Upper lobe of left lung (tissue), 6 donors: ENCODE results near the gene PDE4D. TPM values are rescaled to one million over a fixed set of nuclear protein-coding genes. Genes with fewer than 3 reads are reported as not detected.

Experiments
- ATAC-seq, 2 donors: fragments of 200-7000 bp; cut with Tn5 transposase; one replicate each; pipeline ENCODE4 v1.9.1; 2022; ENCODE audit warnings: mild to moderate bottlenecking in 2 of 2, moderate library complexity in 2 of 2; ENCODE audit not compliant: low FRiP score in 2 of 2
- DNase-seq, 2 donors: peaks; one replicate each; pipeline ENCODE4 v3.0.0-alpha.2; 2019 to 2020
- H3K27ac ChIP-seq, 4 donors: fragments of 200-600 bp; sonication (generic); one replicate each; pipeline ENCODE4 v1.5.1; 2016 to 2019
- H3K27me3 ChIP-seq, 4 donors: fragments of 200-600 bp; sonication (generic); one replicate each; pipeline ENCODE4 v1.5.1; 2017 to 2019
- H3K36me3 ChIP-seq, 4 donors: fragments of 200-600 bp; sonication (generic); one replicate each; pipeline ENCODE4 v1.5.1; 2016 to 2019
- H3K4me1 ChIP-seq, 4 donors: fragments of 200-600 bp; sonication (generic); one replicate each; pipeline ENCODE4 v1.5.1; 2018 to 2019
- H3K4me3 ChIP-seq, 4 donors: fragments of 200-600 bp; sonication (generic); one replicate each; pipeline ENCODE4 v1.5.1; 2017 to 2019; ENCODE audit warnings: mild to moderate bottlenecking in 2 of 4, moderate library complexity in 1 of 4
- H3K9me3 ChIP-seq, 4 donors: fragments of 200-600 bp; sonication (generic); one replicate each; pipeline ENCODE4 v1.5.1; 2018 to 2019
- EP300 ChIP-seq, 4 donors: sonication (generic); formaldehyde crosslinking; IDR thresholded peaks; one replicate each; pipeline ENCODE4 v1.5.1; 2017; ENCODE audit warnings: antibody characterized with exemption in 4 of 4, control low read depth in 2 of 4
- POLR2A ChIP-seq, 4 donors: fragments of 450-650 bp; IDR thresholded peaks; one replicate each; pipeline ENCODE4 v1.5.1; 2016 to 2017; ENCODE audit warnings: antibody characterized with exemption in 4 of 4, mild to moderate bottlenecking in 2 of 4
- POLR2AphosphoS5 ChIP-seq, 2 donors: sonication (generic); formaldehyde crosslinking; IDR thresholded peaks; one replicate each; pipeline ENCODE4 v1.5.1; 2017; ENCODE audit warnings: antibody characterized with exemption in 2 of 2
- whole genome bisulfite sequencing, 2 donors: methylation state at CpG; one replicate each; pipeline ENCODE4 v1.1.5; 2017 to 2018; 5-methylcytosine and 5-hydroxymethylcytosine counted together
- total RNA-seq, 6 donors: library from RNA; depleted of rRNA in 4 of 6; stranded (reverse); fragments of >200 nt in 4 of 6; gene quantifications; one replicate each; pipeline versions ENCODE4 v1.1.0 to v1.2.1, GENCODE V29; 2016 to 2021
- TF ChIP-seq, protein P1 (sequence below), 6 experiments: fragments of 450-650 bp in 4 of 6; fragments of 200-600 bp in 2 of 6; sonication (generic) in 2 of 6; IDR thresholded peaks; one replicate each; pipeline ENCODE4 v1.5.1; 2016 to 2019; ENCODE audit warnings: antibody characterized with exemption in 6 of 6
- donor health status: DM: no; HTN: no; CAD: no; lungs with moderate emphysema.
- donor health status: DM: no; HTN: yes; CAD: no; lungs with severe emphysema.

Gene PDE4D
- total RNA-seq, 6 donors from 2014 or later: 50.4 to 188 (median 84.0) TPM

DNA sequence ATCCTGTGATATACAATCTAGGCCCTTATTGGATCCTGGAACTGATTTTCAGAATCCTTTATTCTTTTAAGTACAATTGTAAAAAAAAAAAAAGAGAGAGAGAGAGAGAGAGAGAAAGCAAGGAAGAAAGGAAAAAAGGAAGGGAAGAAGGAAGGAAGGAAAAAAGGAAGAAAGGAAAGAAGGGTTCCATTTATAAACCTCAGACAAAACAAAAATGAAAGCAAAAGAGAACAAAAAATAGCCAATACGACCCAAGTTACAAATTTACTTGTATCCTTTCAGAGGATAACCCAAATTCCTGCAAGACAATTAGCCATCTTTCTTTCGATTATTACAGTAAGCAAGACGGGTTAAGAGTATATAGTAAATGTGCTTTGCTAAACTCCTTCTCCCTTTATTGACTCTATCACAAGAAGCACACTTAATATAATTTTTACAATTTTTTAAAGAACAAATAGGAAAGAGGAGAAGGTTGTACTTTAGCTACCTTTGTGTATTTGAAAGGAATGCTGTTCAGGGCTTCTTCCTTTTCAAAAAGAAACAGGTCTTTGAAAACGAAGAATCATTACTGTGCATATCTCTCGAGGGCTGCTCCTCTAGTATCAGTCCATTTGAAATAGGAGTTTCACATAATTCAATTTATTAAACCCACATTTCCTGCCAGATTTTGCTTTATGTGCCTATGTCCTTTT lies 767.4 kb downstream of the PDE4D start:
- no peak for TF ChIP-seq EP300 (IDR thresholded peaks at IDR 0.05)
- TF ChIP-seq POLR2AphosphoS5 (IDR thresholded peaks at IDR 0.05): no peak
- no peak for DNase-seq
- H3K36me3 ChIP-seq: no peaks in the 10 kb centered on the region
- no peaks in the 10 kb centered on the region for H3K9me3 ChIP-seq
- peak overlapping the region in 2 of 4 donors; percentile 36 to 42 for H3K4me3 ChIP-seq
- no peaks in the 10 kb centered on the region for H3K27me3 ChIP-seq
- H3K4me1 ChIP-seq: peaks cover 18 to 52% (median 32%) of the 10 kb centered on the region in 4 donors
- peak overlapping the region; percentile 79 to 87 (median 84) for H3K27ac ChIP-seq
- WGBS, 2 donors: 38 to 41% methylated on average over 5 of the region's 5 CpGs
- ATAC-seq: no peak

DNA sequence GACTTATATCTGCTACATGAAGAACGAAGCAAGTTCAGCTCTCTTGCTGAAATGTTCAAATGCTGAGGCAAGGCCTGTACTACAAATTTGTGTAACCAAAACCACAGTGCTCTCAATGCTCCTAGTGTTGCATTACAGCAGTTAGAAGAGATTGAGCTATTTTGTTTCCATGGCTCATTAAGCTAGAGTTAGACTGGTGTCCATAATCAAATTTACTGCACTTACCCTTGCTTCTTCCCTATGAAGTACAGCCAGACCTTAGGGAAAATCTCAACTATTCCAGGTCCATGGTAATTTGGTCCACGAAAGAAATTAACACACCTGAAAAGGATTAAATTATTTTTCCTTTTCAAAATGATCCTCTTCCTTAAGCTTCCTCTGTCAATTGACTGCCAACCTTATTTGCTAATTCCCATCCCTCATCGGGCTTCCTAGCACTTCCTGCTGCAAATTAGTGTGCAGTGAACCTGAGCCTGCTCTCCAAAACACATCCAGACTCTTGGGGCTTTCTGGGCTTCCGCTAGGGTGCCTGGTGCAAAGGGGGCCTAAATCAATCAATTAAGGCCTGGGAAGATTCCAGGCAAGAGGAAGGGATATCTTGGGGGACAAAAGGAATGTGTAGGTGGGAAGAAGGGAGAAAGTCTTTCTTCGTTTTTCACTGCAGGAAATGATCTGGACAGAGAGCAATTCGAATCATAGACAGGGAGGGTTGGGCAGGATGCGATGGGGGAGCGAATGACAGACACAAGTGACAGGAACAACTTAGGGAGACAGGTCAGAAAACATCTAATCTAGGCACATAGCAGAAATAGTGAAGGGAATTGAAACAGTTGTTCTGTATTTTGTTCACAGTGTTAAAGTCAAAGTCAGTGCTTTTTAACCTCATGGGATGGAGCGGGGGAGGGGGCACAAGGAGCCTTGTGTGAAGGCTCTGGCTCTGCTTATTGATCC lies 768.2 kb downstream of the PDE4D start:
- TF ChIP-seq EP300 (IDR thresholded peaks at IDR 0.05): no peak
- TF ChIP-seq, protein P1, sequence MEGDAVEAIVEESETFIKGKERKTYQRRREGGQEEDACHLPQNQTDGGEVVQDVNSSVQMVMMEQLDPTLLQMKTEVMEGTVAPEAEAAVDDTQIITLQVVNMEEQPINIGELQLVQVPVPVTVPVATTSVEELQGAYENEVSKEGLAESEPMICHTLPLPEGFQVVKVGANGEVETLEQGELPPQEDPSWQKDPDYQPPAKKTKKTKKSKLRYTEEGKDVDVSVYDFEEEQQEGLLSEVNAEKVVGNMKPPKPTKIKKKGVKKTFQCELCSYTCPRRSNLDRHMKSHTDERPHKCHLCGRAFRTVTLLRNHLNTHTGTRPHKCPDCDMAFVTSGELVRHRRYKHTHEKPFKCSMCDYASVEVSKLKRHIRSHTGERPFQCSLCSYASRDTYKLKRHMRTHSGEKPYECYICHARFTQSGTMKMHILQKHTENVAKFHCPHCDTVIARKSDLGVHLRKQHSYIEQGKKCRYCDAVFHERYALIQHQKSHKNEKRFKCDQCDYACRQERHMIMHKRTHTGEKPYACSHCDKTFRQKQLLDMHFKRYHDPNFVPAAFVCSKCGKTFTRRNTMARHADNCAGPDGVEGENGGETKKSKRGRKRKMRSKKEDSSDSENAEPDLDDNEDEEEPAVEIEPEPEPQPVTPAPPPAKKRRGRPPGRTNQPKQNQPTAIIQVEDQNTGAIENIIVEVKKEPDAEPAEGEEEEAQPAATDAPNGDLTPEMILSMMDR (IDR thresholded peaks at IDR 0.05): no peak
- no peak for TF ChIP-seq POLR2AphosphoS5 (IDR thresholded peaks at IDR 0.05)
- no peak for TF ChIP-seq POLR2A (IDR thresholded peaks at IDR 0.05)
- peak overlapping the region; percentile 79 to 87 (median 84) for H3K27ac ChIP-seq
- H3K4me1 ChIP-seq: peaks cover 18 to 52% (median 32%) of the 10 kb centered on the region in 4 donors
- H3K36me3 ChIP-seq: no peaks in the 10 kb centered on the region
- H3K9me3 ChIP-seq: no peaks in the 10 kb centered on the region
- no peak overlapping the region for H3K4me3 ChIP-seq
- no peaks in the 10 kb centered on the region for H3K27me3 ChIP-seq
- DNase-seq (no peak), ATAC-seq (no peak)
- WGBS, 2 donors: 58 to 66% methylated on average over 9 of the region's 9 CpGs

DNA sequence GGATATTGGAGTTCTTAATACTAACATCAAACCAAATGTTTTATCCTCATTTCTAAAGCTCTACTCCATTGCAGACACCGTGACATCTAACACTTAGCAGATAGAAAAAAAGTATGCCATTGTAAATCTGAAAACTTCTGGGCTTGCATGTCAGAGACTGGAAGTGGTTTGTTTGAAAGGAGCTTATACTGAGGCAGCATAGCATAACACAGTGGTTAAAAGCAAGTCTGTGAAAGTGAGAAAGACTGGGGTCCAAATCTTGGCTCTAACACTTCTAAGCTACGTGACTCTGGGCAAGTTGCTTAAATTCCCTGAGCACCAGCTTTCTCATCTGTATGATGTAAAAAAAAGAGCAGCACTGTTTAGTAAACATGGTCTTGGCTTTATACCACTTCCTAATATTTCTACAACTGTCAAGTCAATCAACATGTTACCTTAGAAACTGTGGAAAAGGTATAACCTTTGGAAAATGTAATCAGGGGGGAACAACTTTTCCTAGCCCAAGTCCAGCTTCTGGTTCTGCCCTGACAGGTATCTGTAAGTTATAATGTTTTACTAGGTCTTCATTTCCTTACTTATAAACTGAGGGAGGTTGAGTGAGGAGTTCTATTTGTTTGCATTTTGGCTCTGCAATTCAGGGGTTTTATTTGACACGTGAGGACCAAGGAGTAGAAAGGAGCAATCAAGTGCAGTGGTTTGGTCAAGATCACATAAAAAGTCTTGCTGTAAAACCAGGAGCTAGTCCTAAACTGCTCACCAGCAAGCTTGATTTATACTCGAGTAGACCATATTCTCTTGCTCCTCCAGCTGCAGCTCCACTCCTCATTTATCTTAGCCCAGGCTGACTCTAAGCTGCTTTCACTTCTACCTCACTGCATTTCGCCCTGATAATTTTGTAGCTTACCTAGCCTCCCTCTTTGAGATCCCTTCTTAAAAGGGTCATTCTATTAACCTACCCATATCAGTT lies 769.6 kb downstream of the PDE4D start:
- DNase-seq (no peak), ATAC-seq (no peak)
- no peaks in the 10 kb centered on the region for H3K36me3 ChIP-seq
- H3K27ac ChIP-seq: peak overlapping the region in 3 of 4 donors; percentile 49 to 87 (median 86)
- H3K4me1 ChIP-seq: peaks cover 18 to 52% (median 31%) of the 10 kb centered on the region in 4 donors
- TF ChIP-seq POLR2A (IDR thresholded peaks at IDR 0.05) (no peak), POLR2AphosphoS5 (IDR thresholded peaks at IDR 0.05) (no peak), EP300 (IDR thresholded peaks at IDR 0.05) (no peak)
- TF ChIP-seq, protein P1 (IDR thresholded peaks at IDR 0.05): no peak
- WGBS, 2 donors: 48 to 59% methylated on average over 5 of the region's 5 CpGs
- H3K9me3 ChIP-seq: no peaks in the 10 kb centered on the region
- H3K4me3 ChIP-seq: no peak overlapping the region
- H3K27me3 ChIP-seq: no peaks in the 10 kb centered on the region

DNA sequence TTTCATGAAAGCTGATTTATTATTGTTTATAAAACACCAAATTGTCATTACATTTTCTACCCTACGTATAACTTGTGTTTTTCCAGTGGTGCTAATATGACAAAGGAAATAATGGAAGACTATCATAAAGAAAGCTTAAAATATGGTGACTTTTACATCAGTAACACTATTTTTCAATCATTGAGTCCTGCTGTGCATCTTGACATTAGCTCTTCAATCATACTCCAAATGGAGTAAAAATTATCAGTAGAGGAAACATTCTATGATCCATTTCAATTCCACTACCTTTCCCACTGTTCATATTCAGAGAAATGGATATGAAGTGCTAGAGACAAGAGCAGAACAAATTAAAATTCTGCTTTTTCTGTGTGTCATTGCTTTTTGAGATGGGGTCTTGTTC lies 774.0 kb downstream of the PDE4D start:
- DNase-seq: no peak
- H3K27me3 ChIP-seq: no peaks in the 10 kb centered on the region
- WGBS, 2 donors: 95 to 98% methylated on average over 1 of the region's 1 CpG
- H3K4me3 ChIP-seq: no peak overlapping the region
- TF ChIP-seq POLR2A (IDR thresholded peaks at IDR 0.05) (no peak), POLR2AphosphoS5 (IDR thresholded peaks at IDR 0.05) (no peak), EP300 (IDR thresholded peaks at IDR 0.05) (no peak)
- TF ChIP-seq, protein P1 (IDR thresholded peaks at IDR 0.05): no peak
- H3K9me3 ChIP-seq: no peaks in the 10 kb centered on the region
- H3K27ac ChIP-seq: no peak overlapping the region
- peaks cover 0 to 13% (median 6%) of the 10 kb centered on the region in 4 donors for H3K4me1 ChIP-seq
- ATAC-seq: no peak
- H3K36me3 ChIP-seq: no peaks in the 10 kb centered on the region
